ENCODE data around the gene KCND2.

The KCND2 gene

GRCh38 chr7:120311028-120311788 is 38.2 kb downstream of the KCND2 start:
- no peak overlapping the region for H3K27ac ChIP-seq
- TF ChIP-seq, protein P1, sequence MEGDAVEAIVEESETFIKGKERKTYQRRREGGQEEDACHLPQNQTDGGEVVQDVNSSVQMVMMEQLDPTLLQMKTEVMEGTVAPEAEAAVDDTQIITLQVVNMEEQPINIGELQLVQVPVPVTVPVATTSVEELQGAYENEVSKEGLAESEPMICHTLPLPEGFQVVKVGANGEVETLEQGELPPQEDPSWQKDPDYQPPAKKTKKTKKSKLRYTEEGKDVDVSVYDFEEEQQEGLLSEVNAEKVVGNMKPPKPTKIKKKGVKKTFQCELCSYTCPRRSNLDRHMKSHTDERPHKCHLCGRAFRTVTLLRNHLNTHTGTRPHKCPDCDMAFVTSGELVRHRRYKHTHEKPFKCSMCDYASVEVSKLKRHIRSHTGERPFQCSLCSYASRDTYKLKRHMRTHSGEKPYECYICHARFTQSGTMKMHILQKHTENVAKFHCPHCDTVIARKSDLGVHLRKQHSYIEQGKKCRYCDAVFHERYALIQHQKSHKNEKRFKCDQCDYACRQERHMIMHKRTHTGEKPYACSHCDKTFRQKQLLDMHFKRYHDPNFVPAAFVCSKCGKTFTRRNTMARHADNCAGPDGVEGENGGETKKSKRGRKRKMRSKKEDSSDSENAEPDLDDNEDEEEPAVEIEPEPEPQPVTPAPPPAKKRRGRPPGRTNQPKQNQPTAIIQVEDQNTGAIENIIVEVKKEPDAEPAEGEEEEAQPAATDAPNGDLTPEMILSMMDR (conservative IDR thresholded peaks at IDR 0.05) = no peak
- no peak for TF ChIP-seq ZFX (IDR thresholded peaks at IDR 0.05)

GRCh38 chr7:120320218-120320961 is 47.4 kb downstream of the KCND2 start:
- H3K27ac ChIP-seq = no peak overlapping the region
- TF ChIP-seq, protein P1 (conservative IDR thresholded peaks at IDR 0.05) = no peak
- TF ChIP-seq ZFX (IDR thresholded peaks at IDR 0.05) = no peak

DNA sequence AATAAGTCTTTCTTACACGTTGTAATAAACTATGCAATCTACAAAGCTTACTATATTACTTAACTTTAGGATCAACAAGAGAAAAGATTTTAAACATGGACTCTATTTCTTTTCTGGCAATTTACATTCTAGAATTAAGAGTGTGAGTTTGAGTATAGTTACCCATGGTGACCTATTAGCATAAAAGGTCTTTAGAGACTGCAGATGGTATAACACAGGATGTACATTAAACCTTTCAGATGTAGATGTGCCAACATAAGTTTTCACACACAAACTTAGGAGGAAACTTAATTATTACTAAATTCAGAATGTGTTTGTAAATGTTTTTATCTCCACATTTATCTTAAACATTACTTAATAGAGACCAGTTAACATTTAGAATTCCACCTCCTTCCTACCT is 54.1 kb downstream of the KCND2 start:
- no peak overlapping the region for H3K27ac ChIP-seq
- TF ChIP-seq ZFX (IDR thresholded peaks at IDR 0.05) = no peak
- TF ChIP-seq, protein P1 (conservative IDR thresholded peaks at IDR 0.05) = no peak

DNA sequence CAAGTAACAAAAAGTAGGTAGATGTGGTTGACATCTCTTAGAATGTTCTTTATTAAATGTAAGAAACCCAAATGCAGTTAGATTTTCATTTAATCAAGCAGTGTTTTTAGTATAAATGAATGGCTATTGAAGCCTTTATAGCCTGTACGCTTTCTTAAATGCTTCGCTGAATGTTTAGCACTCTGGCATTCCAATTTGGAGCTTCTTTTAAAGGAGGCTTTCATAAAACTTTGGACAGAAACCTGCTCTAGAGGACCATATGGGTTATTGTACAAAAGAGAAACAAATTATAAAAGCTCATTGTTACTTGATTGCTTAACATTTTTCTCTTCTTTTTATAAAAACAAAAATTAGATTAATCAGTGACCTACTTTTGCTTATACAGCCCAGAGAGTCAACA is 59.5 kb downstream of the KCND2 start:
- H3K27ac ChIP-seq = no peak overlapping the region
- TF ChIP-seq, protein P1 (conservative IDR thresholded peaks at IDR 0.05) = no peak
- no peak for TF ChIP-seq ZFX (IDR thresholded peaks at IDR 0.05)

DNA sequence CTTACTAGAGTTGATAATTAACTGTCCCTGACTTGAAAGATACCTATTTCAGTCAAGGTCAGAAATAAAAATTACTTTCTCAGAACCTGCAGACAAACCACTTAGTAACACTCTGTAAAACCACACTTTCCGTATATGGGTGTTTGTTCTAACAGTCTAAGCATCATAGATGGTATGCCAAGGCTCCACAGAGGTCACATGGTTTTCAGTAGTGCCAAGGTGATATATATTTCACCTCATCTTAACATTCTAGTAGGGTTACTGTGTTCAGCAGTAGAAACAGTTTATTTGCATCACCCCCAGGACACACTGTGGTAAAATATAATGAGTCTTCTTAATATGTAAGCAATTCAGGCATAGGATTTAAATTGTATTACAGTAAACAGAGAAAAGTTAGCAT is 61.5 kb downstream of the KCND2 start:
- H3K27ac ChIP-seq = no peak overlapping the region
- TF ChIP-seq, protein P1 (conservative IDR thresholded peaks at IDR 0.05) = no peak
- no peak for TF ChIP-seq ZFX (IDR thresholded peaks at IDR 0.05)

GRCh38 chr7:120337308-120337907 is 64.4 kb downstream of the KCND2 start:
- TF ChIP-seq ZFX (IDR thresholded peaks at IDR 0.05) = no peak
- TF ChIP-seq, protein P1 (conservative IDR thresholded peaks at IDR 0.05) = peak; percentile 95
- H3K27ac ChIP-seq = no peak overlapping the region

DNA sequence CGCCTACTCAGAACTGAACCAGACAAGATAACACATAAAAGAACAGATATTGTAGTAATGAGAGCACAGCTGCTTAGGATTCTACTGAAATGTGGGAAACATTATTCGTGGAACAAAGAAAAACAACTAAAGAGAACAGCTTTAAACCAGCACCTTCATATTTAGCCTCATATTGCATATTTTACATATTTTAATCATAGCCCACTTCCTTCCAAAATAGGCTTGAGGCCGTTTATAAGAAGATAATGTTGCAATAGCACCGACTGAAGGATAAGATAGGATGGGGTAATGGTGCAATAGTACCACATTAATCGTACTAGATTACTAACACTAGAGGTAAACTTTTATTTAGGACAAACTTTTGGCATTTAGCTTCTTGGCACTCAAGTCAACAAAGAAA is 71.3 kb downstream of the KCND2 start:
- TF ChIP-seq ZFX (IDR thresholded peaks at IDR 0.05) = no peak
- TF ChIP-seq, protein P1 (conservative IDR thresholded peaks at IDR 0.05) = no peak
- no peak overlapping the region for H3K27ac ChIP-seq

Measured in C4-2B (cell line).